Type B pancreatic cell (in vitro differentiated cells): ENCODE measurements around the gene IL20RA. TPM values are rescaled to one million over a fixed set of nuclear protein-coding genes. Genes with fewer than 3 reads are reported as not detected.
A peak's percentile ranks its signal among the peaks of the same experiment; 100 is the strongest.

Experiments used
- DNase-seq: peaks from one replicate; pipeline ENCODE4 v3.0.0; 2021; ENCODE audit warnings: mixed read lengths; ENCODE audit not compliant: unreplicated experiment; ENCODE audit errors: extremely low spot score
- H3K27ac Mint-ChIP-seq: 2 replicates; pipeline ENCODE4 v1.8.0; 2021; ENCODE audit warnings: mild to moderate bottlenecking, mixed read lengths
- H3K27me3 Mint-ChIP-seq: 2 replicates; pipeline ENCODE4 v1.8.0; 2021; ENCODE audit warnings: mixed read lengths
- H3K36me3 Mint-ChIP-seq: 2 replicates; pipeline ENCODE4 v1.8.0; 2021; ENCODE audit warnings: mixed read lengths
- H3K4me1 Mint-ChIP-seq: one replicate; pipeline ENCODE4 v1.8.0; 2021; ENCODE audit warnings: mixed read lengths; ENCODE audit not compliant: unreplicated experiment
- H3K4me3 Mint-ChIP-seq: 2 replicates; pipeline ENCODE4 v1.8.0; 2021; ENCODE audit warnings: mild to moderate bottlenecking, mixed read lengths
- H3K9me3 Mint-ChIP-seq: 2 replicates; pipeline ENCODE4 v1.8.0; 2021; ENCODE audit warnings: mixed read lengths
- total RNA-seq: library from RNA; stranded (reverse); gene quantifications from 2 replicates; pipeline ENCODE4 v1.2.1, GENCODE V29; 2021; ENCODE audit warnings: low replicate concordance
- TF ChIP-seq, protein P1 (sequence below): fragments of 200-600 bp; sonication (generic); conservative IDR thresholded peaks from 2 replicates; pipeline ENCODE4 v1.5.0; 2021; ENCODE audit warnings: antibody characterized with exemption, mild to moderate bottlenecking

The IL20RA gene
- total RNA-seq, 1 donor from 2014 or later, result 1.7 TPM

DNA sequence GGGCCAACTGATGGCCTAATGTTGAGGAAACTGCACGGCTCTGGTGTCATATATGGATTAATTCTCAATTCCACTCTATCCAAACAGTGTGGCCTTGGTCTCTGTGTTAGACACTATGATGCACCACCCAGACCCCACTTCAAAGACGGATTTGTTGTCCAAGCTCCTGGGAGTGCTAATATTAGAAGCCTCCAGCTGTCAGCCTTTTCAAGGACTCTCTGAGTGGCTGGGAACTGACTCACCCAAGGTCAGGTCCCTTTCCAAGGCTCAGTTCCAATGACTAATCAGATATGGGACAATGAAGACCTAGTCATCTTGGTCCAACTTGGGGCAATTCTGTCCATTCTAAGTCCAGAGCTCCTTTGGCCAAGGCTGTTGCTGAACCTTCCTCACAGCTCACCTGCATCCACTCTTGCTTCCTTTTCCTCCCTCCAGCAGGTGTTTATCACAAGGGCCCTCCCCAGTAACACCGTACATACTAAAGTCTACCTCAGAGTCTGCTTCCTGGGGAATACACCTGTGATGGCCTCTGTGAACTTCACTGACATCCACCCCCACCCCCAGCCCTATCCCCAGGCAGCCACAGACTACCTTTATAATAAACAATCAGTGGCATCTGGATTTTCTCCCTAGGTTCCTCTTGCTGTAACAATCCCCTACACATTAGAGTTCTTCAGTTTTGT is 7.2 kb upstream of the IL20RA start:
- Mint-ChIP-seq H3K27ac (no peak overlapping the region), H3K27me3 (peaks cover 24% of the 10 kb centered on the region), H3K4me1 (no peaks in the 10 kb centered on the region), H3K4me3 (no peak overlapping the region), H3K9me3 (no peaks in the 10 kb centered on the region), H3K36me3 (no peaks in the 10 kb centered on the region)
- no peak for DNase-seq
- TF ChIP-seq, protein P1, sequence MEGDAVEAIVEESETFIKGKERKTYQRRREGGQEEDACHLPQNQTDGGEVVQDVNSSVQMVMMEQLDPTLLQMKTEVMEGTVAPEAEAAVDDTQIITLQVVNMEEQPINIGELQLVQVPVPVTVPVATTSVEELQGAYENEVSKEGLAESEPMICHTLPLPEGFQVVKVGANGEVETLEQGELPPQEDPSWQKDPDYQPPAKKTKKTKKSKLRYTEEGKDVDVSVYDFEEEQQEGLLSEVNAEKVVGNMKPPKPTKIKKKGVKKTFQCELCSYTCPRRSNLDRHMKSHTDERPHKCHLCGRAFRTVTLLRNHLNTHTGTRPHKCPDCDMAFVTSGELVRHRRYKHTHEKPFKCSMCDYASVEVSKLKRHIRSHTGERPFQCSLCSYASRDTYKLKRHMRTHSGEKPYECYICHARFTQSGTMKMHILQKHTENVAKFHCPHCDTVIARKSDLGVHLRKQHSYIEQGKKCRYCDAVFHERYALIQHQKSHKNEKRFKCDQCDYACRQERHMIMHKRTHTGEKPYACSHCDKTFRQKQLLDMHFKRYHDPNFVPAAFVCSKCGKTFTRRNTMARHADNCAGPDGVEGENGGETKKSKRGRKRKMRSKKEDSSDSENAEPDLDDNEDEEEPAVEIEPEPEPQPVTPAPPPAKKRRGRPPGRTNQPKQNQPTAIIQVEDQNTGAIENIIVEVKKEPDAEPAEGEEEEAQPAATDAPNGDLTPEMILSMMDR, result no peak

DNA sequence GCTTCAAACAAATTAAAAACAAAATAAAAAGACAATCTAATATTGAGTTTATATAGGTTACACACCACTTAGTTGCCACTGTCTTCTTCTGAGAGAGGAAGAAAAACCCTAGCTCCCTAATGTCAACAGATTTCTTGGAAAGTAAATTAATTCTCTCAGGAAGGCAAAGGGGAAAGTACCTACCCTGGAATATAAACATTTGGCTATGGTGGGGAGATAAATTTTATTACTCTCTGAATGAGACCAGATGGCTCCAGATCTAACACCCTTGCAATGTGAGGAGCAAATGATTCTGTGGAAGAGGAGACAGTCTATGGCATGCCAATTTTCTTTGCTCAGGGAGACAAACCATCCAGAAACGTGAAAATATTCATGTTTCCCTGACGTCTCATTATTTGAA is 4.3 kb upstream of the IL20RA start:
- no peak for DNase-seq
- H3K9me3 Mint-ChIP-seq, result no peaks in the 10 kb centered on the region
- peaks cover 4% of the 10 kb centered on the region for H3K36me3 Mint-ChIP-seq
- H3K27ac Mint-ChIP-seq, result no peak overlapping the region
- peaks cover 36% of the 10 kb centered on the region for H3K27me3 Mint-ChIP-seq
- H3K4me3 Mint-ChIP-seq, result no peak overlapping the region
- TF ChIP-seq, protein P1, result no peak
- no peaks in the 10 kb centered on the region for H3K4me1 Mint-ChIP-seq

DNA sequence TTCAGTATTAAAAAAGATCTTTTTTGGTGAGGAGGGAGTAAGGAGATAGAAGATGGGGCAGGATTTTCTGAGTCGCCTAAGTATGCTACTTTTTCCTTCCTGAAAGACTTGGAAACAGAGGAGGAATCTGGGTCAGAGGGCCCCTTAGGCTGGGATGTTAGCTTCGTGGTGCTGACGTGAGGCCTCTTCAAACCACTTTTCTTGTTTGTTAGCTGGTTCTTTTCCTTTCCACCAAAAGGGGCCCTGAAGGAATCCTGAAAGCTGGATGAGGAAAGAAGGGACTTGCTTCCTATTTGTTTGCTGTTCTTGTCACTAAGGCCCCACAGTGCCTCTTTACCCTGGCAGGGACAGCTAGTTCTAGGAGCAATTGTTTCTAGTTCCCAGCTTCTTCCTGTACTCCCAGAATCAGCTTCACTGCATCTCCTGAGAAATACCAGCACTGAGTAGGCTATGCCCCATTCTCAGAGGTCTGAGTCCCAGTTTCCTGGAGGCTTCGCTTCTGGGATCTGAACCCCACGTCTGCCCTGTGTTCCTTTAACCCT is 2.2 kb upstream of the IL20RA start:
- TF ChIP-seq, protein P1, result no peak
- H3K4me1 Mint-ChIP-seq, result no peaks in the 10 kb centered on the region
- peaks cover 57% of the 10 kb centered on the region for H3K27me3 Mint-ChIP-seq
- no peak for DNase-seq
- H3K9me3 Mint-ChIP-seq, result no peaks in the 10 kb centered on the region
- H3K27ac Mint-ChIP-seq, result no peak overlapping the region
- peaks cover 4% of the 10 kb centered on the region for H3K36me3 Mint-ChIP-seq
- no peak overlapping the region for H3K4me3 Mint-ChIP-seq

DNA sequence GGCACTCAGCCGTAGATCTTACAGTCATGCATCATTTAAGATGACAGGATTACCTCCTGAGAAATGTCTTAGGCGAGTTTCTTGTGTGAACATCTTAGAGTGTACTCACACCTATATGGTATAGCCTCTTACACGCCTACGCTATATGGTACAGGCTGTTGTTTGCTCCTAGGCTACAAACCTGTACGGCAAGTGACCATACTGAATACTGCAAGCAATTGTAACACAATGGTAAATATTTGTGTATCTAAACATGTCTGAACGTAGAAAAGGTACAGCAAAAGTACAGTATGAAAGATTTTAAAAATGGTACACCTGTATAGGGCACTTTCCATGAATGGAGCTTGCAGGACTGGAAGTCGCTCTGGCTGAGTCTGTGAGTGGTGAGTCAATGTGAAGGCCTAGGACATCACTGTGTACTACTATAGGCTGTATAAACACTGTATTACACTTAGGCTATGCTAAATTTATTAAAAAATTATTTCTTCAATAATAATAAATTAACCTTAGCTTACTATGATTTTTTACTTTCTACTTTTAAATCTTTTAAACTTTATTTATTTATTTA is 541 bp upstream of the IL20RA start:
- no peak overlapping the region for H3K27ac Mint-ChIP-seq
- peaks cover 4% of the 10 kb centered on the region for H3K36me3 Mint-ChIP-seq
- no peaks in the 10 kb centered on the region for H3K4me1 Mint-ChIP-seq
- TF ChIP-seq, protein P1, result no peak
- peak overlapping the region; percentile 81 for H3K4me3 Mint-ChIP-seq
- H3K27me3 Mint-ChIP-seq, result peaks cover 66% of the 10 kb centered on the region
- H3K9me3 Mint-ChIP-seq, result no peaks in the 10 kb centered on the region
- DNase-seq, result no peak

DNA sequence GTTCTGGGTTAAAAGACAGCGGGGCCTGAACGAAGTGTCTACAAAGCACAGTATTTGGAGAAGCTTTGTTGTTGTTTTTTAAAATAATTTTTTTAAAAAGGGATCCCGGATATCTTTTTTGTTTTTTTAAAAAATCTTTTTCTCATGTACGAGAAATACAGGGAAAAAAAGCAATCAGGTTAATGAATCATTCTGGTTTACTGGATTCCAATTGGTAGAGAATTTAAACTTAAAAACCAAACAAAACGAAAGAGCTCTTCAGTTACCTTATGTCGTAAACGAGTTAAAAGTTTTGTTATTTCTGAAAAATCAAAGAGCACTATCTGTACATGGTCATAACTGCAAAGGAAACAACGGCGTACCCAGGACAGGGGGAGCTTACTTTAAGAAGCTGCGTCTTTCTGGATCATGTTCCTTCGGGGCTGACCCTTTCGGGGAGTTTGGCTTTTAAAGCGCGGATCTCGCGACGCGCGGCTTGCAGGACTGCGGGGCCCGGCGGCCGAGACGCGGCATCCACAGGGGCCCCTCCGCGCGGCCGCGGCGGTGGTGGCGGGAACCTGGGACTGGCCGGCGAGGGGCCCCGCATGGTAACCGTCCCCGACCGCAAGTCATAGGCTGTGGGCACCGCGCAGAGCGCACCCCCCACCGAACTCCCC is 927 bp downstream of the IL20RA start:
- TF ChIP-seq, protein P1, result no peak
- Mint-ChIP-seq H3K4me3 (peak overlapping the region; percentile 89), H3K36me3 (peaks cover 4% of the 10 kb centered on the region), H3K27ac (no peak overlapping the region), H3K27me3 (peaks cover 74% of the 10 kb centered on the region), H3K4me1 (no peaks in the 10 kb centered on the region), H3K9me3 (no peaks in the 10 kb centered on the region)
- DNase-seq, result no peak
